Stimulated activated CD8-positive, alpha-beta memory T cell treated with anti-CD3 and anti-CD28 coated beads, Interleukin-4, amount 100 ng/mL, for 4 hours (primary cell): Measurements from ENCODE around the gene ZBBX.
"Not testable (repeated sequence)": the region's sequence is repeated elsewhere in the genome, so short reads cannot be mapped to it uniquely, and the experiment has no call there.

Source experiments
- DNase-seq, 2 donors: peaks; one replicate each; pipeline ENCODE4 v3.0.0-alpha.2; 2020; ENCODE audit warnings: low read depth in 2 of 2, low spot score in 1 of 2

Gene ZBBX, protein sequence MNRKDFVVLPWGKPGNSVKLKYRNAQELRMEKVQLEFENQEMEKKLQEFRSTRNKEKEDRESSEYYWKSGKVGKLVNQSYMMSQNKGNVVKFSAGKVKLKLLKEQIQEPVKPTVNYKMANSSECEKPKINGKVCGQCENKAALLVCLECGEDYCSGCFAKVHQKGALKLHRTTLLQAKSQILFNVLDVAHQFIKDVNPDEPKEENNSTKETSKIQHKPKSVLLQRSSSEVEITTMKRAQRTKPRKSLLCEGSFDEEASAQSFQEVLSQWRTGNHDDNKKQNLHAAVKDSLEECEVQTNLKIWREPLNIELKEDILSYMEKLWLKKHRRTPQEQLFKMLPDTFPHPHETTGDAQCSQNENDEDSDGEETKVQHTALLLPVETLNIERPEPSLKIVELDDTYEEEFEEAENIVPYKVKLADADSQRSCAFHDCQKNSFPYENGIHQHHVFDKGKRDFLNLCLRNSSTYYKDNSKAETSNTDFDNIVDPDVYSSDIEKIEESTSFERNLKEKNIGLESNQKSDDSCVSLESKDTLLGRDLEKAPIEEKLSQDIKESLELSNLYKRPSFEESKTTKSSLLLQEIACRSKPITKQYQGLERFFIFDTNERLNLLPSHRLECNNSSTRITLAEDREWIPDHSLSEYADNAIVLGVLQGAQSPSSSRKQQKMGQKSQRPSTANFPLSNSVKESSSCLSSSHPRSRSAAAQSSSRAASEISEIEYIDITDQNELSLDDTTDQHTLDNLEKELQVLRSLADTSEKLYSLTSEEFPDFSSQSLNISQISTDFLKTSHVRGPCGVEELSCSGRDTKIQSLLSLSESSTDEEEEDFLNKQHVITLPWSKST

DNA sequence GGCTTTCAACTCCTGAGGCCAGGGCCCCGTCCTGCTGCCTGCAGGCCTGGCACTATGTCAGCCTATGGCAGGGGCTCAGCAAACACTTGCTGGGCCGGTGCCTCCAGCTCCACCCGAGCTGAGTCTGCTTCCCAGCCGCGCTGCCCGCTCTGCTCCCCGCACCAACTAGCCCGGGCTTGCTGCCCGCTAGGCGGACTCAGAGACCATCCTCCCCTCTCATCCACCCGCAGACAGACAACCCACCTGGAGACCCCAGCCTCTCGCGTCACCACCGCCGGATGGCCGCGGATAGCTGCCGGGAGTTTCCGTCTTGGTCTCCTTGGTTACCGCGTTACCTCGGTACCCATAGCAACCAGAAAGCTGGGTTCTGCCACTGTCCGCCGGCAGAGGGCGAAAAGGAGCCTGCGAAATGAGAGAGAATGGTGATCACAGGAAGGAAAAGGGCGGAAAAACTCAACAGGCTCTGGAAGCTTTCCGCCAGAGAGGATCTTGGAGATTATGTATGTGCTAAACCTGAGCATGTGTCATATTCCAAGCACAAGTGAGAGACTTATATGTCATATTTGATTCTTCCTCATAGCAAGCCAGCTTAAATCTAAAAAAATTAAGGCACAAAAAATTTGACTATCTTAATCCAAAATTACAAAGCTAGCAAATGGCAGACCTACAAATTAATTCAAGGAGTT, at the start of gene ZBBX:
Gene ZBBX (minus strand): TSS at position 294 of the 686 bp plus-strand sequence. CDS start 7,396 bp downstream, outside the sequence.
- peak; percentile 46 to 55 for DNase-seq

- not testable (repeated sequence) for DNase-seq
Measured at GRCh38 chr3:167426962-167427361, 46.9 kb upstream of the ZBBX start.

- DNase-seq, result not testable (repeated sequence)
Measured at GRCh38 chr3:167422396-167422795, 42.3 kb upstream of the ZBBX start.

GRCh38 chr3:167409611-167410010, 29.5 kb upstream of the ZBBX start:
- DNase-seq, result no peak

GRCh38 chr3:167406876-167407492, 26.9 kb upstream of the ZBBX start:
- no peak for DNase-seq

- DNase-seq, result no peak
Measured at GRCh38 chr3:167397826-167398225, 17.7 kb upstream of the ZBBX start.

- no peak for DNase-seq
Measured at GRCh38 chr3:167396075-167396474, 16.0 kb upstream of the ZBBX start.

DNA sequence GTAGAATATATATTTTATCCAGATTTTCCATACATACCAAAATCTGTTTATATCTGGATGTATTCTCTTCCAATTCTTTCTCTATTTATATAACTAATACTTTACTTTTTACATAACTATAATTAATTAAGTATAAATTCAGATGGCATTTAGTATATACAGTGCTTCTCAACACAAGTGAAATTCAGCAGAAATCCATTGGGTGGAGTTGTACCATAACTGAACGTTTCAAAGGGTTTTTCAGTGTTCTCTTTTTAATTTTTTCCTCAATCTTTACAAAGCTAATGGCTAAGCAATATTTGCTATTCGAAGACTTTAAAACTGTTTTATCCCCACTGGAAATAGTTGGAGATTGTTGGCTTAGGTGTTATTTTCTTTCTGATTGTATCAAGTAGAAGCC, 13.9 kb upstream of the ZBBX start:
- DNase-seq, result no peak

DNA sequence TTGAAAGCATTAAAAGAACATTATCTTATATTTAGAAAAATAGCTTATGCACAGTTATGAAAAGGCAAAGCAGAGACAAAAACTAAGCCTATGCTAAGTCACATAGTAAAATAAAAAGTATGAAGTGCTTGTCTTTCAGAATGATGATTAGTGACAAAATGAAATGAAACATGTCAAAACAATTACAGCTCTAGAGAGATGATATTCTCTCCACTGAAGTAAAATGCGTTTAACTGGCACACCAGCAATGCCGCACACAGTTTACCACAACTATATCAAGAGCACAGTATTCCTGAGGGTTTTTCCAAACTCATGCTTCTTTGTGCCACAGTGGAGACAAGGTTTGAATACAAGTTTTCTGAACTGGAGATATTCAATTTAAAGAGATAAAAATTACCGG, 2.1 kb upstream of the ZBBX start:
- DNase-seq, result no peak

GRCh38 chr3:167375478-167375877, 4.6 kb downstream of the ZBBX start:
- no peak for DNase-seq

DNA sequence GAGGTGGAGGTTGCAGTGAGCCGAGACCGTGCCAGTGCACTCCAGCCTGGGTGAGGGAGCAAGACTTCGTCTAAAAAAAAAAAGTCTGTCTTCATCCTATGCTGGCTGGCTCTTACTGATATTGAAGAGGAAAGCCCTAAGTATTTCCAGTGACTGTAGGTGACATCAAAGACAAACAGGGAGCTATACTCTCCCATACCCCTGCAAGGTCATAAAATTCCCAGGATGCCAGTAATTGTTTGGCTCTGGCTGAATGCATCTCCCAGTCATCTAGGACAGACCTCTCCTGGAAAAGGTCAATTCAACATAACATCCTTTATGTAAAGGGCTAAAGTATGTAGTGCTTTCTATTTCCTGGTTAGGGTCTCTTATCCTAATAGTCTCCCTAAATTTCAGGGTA, 8.0 kb downstream of the ZBBX start:
- DNase-seq, result no peak

DNA sequence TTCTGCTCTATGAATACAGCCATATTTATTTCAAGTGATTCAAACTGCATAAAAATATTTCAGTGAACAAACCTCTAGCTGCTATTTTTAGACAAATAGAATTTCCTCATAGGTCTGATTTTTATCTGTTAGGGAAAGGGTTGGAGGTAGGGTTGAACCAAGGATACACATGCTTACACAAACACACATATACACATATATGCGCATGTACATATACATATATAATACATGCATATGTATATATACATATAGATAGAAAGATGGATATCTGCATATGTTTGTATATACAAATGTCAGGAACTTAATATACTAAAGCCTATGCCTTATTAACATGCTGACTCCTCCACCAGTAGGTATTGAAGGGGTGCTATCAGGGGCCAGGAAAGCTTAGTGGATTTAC, 18.1 kb downstream of the ZBBX start:
- no peak for DNase-seq

DNA sequence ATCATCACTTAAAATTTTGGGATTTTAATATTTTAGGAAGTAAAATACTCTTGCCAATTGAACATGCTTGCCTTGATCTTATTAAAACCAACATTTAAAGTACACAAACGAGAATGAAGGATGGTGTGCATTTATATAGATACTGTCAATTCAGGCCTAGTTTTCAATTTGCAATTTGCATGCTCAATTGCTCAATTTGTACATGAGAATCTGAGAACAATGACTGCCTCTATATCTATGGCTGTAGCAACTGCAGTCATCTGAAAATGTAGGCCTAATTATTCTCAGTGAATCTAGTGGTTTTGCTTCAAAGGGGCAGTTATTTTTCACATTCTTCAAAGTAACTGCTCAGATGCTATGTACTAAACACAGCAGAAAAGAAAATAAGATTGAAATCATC, 18.8 kb downstream of the ZBBX start:
- DNase-seq, result no peak

DNA sequence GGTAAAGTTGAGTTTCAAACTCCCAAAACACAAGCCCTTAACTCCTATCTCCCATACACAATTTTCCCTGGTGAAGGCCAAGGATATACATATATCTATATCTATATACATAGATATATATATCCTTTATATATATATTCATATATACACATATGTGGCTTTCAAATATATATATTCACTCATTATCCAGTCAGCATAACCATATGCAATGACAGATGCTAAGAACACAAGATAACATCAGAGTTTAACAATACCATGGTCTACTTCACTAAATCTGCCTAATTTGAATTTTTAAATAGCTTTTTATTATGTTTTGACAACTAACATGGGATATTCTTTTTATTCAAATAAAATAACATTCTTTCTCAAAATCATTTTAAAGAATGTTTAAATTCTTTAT, 24.7 kb downstream of the ZBBX start:
- no peak for DNase-seq

GRCh38 chr3:167354751-167355150, 25.3 kb downstream of the ZBBX start:
- no peak for DNase-seq

DNA sequence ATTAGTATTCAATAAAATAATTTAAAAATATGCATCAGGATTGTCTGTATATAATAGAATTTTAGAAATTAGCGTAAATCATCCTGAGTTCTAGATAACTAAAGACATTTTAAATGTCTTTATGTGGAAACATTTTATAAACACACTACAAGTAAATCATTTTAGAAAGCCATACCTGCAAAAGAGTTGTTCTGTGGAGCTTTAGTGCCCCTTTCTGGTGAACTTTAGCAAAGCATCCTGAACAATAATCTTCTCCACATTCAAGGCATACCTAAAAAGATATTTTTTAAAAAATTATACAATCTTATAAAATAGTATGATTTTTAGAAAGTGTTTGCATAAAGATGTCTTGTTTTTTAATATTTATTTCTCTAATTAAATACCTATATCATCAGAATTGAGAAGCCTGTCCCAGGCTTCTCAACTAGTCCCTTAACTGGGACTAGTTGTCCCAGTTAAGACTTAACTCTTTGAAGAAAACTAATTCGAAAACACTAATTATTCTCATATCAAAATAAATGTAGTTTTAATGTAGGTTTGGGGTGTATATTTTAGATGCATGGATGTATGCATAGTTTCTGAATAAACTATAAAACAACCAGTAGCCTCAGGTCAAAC, 29.7 kb downstream of the ZBBX start:
- DNase-seq, result no peak

GRCh38 chr3:167346171-167346570, 33.9 kb downstream of the ZBBX start:
- no peak for DNase-seq

GRCh38 chr3:167330993-167331785, 48.9 kb downstream of the ZBBX start:
- DNase-seq, result no peak

- DNase-seq, result no peak
Measured at GRCh38 chr3:167323572-167323971, 56.5 kb downstream of the ZBBX start.

GRCh38 chr3:167318996-167319615, 61.0 kb downstream of the ZBBX start:
- DNase-seq, result no peak
